H9 (cell line): ENCODE data around the gene ANKRD11. TPM values are rescaled to one million over a fixed set of nuclear protein-coding genes. Genes with fewer than 3 reads are reported as not detected.
"Not testable (repeated sequence)": the region's sequence is repeated elsewhere in the genome, so short reads cannot be mapped to it uniquely, and the experiment has no call there.

Experiments used
- DNase-seq: peaks from one replicate; pipeline ENCODE4 v3.0.0-alpha.2; 2017
- H2AFZ ChIP-seq: one replicate; pipeline ENCODE4 v1.6.1; 2013; ENCODE audit warnings: mild to moderate bottlenecking, low read length, control low read depth, moderate library complexity
- H2AK5ac ChIP-seq: 2 replicates; pipeline ENCODE4 v1.6.1; 2013; ENCODE audit warnings: low read length, control low read depth, mixed read lengths; ENCODE audit not compliant: insufficient read length
- H2BK120ac ChIP-seq: one replicate; pipeline ENCODE4 v1.6.1; 2013; ENCODE audit warnings: low read depth, mild to moderate bottlenecking, low read length, control low read depth, inconsistent platforms; ENCODE audit not compliant: poor library complexity, severe bottlenecking
- H2BK12ac ChIP-seq: 2 replicates; pipeline ENCODE4 v1.6.1; 2013; ENCODE audit warnings: low read length, control low read depth, mixed read lengths, low read depth; ENCODE audit not compliant: insufficient read length
- H2BK15ac ChIP-seq: 2 replicates; pipeline ENCODE4 v1.6.1; 2013; ENCODE audit warnings: low read depth, low read length, control low read depth
- H2BK20ac ChIP-seq: one replicate; pipeline ENCODE4 v1.6.1; 2013; ENCODE audit warnings: low read depth, mild to moderate bottlenecking, low read length, control low read depth, inconsistent platforms; ENCODE audit not compliant: poor library complexity, severe bottlenecking
- H2BK5ac ChIP-seq: 2 replicates; pipeline ENCODE4 v1.6.1; 2013; ENCODE audit warnings: low read length, control low read depth, mixed read lengths; ENCODE audit not compliant: insufficient read length
- H3K14ac ChIP-seq: 2 replicates; pipeline ENCODE4 v1.6.1; 2013; ENCODE audit warnings: low read length, control low read depth; ENCODE audit not compliant: insufficient read depth
- H3K18ac ChIP-seq: 2 replicates; pipeline ENCODE4 v1.6.1; 2013; ENCODE audit warnings: low read depth, mild to moderate bottlenecking, mixed read lengths, low read length, control low read depth; ENCODE audit not compliant: insufficient read length
- H3K23ac ChIP-seq: 2 replicates; pipeline ENCODE4 v1.6.1; 2013; ENCODE audit warnings: low read length, control low read depth, mixed read lengths, low read depth; ENCODE audit not compliant: insufficient read length
- H3K23me2 ChIP-seq: 2 replicates; pipeline ENCODE4 v1.6.1; 2013; ENCODE audit warnings: low read depth, mild to moderate bottlenecking, mixed read lengths, low read length, control low read depth; ENCODE audit not compliant: insufficient read length, poor library complexity, severe bottlenecking
- H3K27ac ChIP-seq: 2 replicates; pipeline ENCODE4 v1.5.1; 2013; ENCODE audit warnings: low read length, control low read depth, mixed read lengths, low read depth; ENCODE audit not compliant: insufficient read length
- H3K27me3 ChIP-seq: 2 replicates; pipeline ENCODE4 v1.6.1; 2013; ENCODE audit warnings: low read length, control low read depth, inconsistent platforms; ENCODE audit not compliant: insufficient read depth
- H3K4ac ChIP-seq: 2 replicates; pipeline ENCODE4 v1.6.1; 2013; ENCODE audit warnings: low read depth, mild to moderate bottlenecking, control low read depth, inconsistent platforms, low read length, moderate library complexity
- H3K4me1 ChIP-seq: 2 replicates; pipeline ENCODE4 v1.6.1; 2013; ENCODE audit warnings: low read length, control low read depth, inconsistent platforms; ENCODE audit not compliant: insufficient read depth
- H3K4me2 ChIP-seq: 2 replicates; pipeline ENCODE4 v1.6.1; 2013; ENCODE audit warnings: low read length, control low read depth, mixed read lengths; ENCODE audit not compliant: insufficient read length, insufficient read depth
- H3K56ac ChIP-seq: 2 replicates; pipeline ENCODE4 v1.6.1; 2013; ENCODE audit warnings: low read depth, mild to moderate bottlenecking, mixed read lengths, low read length, control low read depth; ENCODE audit not compliant: insufficient read length
- H3K79me1 ChIP-seq: 2 replicates; pipeline ENCODE4 v1.6.1; 2013; ENCODE audit warnings: low read depth, mild to moderate bottlenecking, moderate library complexity, low read length, control low read depth, inconsistent platforms; ENCODE audit not compliant: insufficient read depth, poor library complexity, severe bottlenecking
- H3K79me2 ChIP-seq: 2 replicates; pipeline ENCODE4 v1.6.1; 2013; ENCODE audit warnings: low read length, control low read depth, inconsistent platforms; ENCODE audit not compliant: insufficient read depth
- H3K9ac ChIP-seq: 2 replicates; pipeline ENCODE4 v1.6.1; 2013; ENCODE audit warnings: low read length, control low read depth, mixed read lengths; ENCODE audit not compliant: insufficient read length; ENCODE audit errors: extremely low read depth
- H3K9me3 ChIP-seq: one replicate; pipeline ENCODE4 v1.6.1; 2013; ENCODE audit warnings: low read depth, low read length, inconsistent platforms; ENCODE audit not compliant: control insufficient read depth
- H3T11ph ChIP-seq: one replicate; pipeline ENCODE4 v1.6.1; 2013; ENCODE audit warnings: mild to moderate bottlenecking, low read length, control low read depth, inconsistent platforms
- H4K20me1 ChIP-seq: one replicate; pipeline ENCODE4 v1.6.1; 2013; ENCODE audit not compliant: control insufficient read depth, insufficient read length, insufficient read depth
- H4K5ac ChIP-seq: 2 replicates; pipeline ENCODE4 v1.6.1; 2013; ENCODE audit warnings: low read depth, mild to moderate bottlenecking, mixed read lengths, low read length, control low read depth; ENCODE audit not compliant: insufficient read length
- H4K8ac ChIP-seq: replicated peaks from 2 replicates; pipeline ENCODE4 v1.6.1; 2013; ENCODE audit warnings: low read length, control low read depth, mixed read lengths, low read depth; ENCODE audit not compliant: insufficient read length
- H4K91ac ChIP-seq: 2 replicates; pipeline ENCODE4 v1.6.1; 2013; ENCODE audit warnings: low read depth, mild to moderate bottlenecking, moderate library complexity, mixed read lengths, low read length, control low read depth; ENCODE audit not compliant: insufficient read length
- H3K27ac Mint-ChIP-seq, 3 experiments: 2 replicates in 2 of 3; 3 replicates in 1 of 3; pipeline ENCODE4 v1.8.0; 2020 to 2021; ENCODE audit warnings: mixed read lengths in 3 of 3, mild to moderate bottlenecking in 1 of 3, moderate library complexity in 1 of 3
- H3K27me3 Mint-ChIP-seq: 2 replicates; pipeline ENCODE4 v1.8.0; 2021; ENCODE audit warnings: low read depth, mild to moderate bottlenecking, moderate library complexity, mixed read lengths
- H3K36me3 Mint-ChIP-seq, 3 experiments: 2 replicates in 2 of 3; 3 replicates in 1 of 3; pipeline ENCODE4 v1.8.0; 2020 to 2021; ENCODE audit warnings: low read depth in 3 of 3, mixed read lengths in 3 of 3; ENCODE audit not compliant: insufficient read depth in 1 of 3
- H3K4me1 Mint-ChIP-seq, 2 experiments: 2 replicates each; pipeline ENCODE4 v1.8.0; 2020; ENCODE audit warnings: mixed read lengths in 2 of 2
- H3K4me3 Mint-ChIP-seq, 2 experiments: 2 replicates in 1 of 2; 3 replicates in 1 of 2; pipeline ENCODE4 v1.8.0; 2020 to 2021; ENCODE audit warnings: mild to moderate bottlenecking in 2 of 2, mixed read lengths in 2 of 2, moderate library complexity in 1 of 2
- H3K9me3 Mint-ChIP-seq, 2 experiments: 2 replicates in 1 of 2; 3 replicates in 1 of 2; pipeline ENCODE4 v1.8.0; 2020; ENCODE audit warnings: mild to moderate bottlenecking in 2 of 2, mixed read lengths in 2 of 2, moderate library complexity in 1 of 2
- CTCF ChIP-seq: fragments of 200-600 bp; sonication (generic); conservative IDR thresholded peaks from 3 replicates; pipeline ENCODE4 v1.8.0; 2021; ENCODE audit warnings: antibody characterized with exemption, mild to moderate bottlenecking
- WGBS: extraction: QIAGEN DNeasy Blood & Tissue Kit; methylation state at CpG from one replicate; pipeline ENCODE4 v1.1.7; 2013; ENCODE audit warnings: missing lambda C conversion rate, low lambda C conversion rate, mixed read lengths; ENCODE audit not compliant: insufficient read length; ENCODE audit errors: extremely low coverage; 5-methylcytosine and 5-hydroxymethylcytosine counted together
- total RNA-seq: library from RNA; stranded (reverse); gene quantifications from 2 replicates; pipeline ENCODE4 v1.2.1, GENCODE V29; 2021

Gene ANKRD11
- total RNA-seq, 1 experiment from 2014 or later = 181 TPM

GRCh38 chr16:89300311-89300975 is 189.9 kb downstream of the ANKRD11 start:
- Histone ChIP-seq H3K27ac (no peak overlapping the region), H4K8ac (no peak overlapping the region), H2AFZ (no peak overlapping the region), H2BK120ac (no peak overlapping the region), H4K5ac (no peak overlapping the region), H3K9ac (no peak overlapping the region), H3K4me2 (no peak overlapping the region), H3K79me1 (peaks cover 2% of the 10 kb centered on the region), H2BK15ac (no peak overlapping the region), H3K18ac (no peak overlapping the region), H3T11ph (no peak overlapping the region), H4K91ac (no peak overlapping the region), H3K23ac (no peak overlapping the region), H2AK5ac (no peak overlapping the region), H3K4ac (no peak overlapping the region), H3K56ac (no peak overlapping the region), H3K79me2 (peaks cover 6% of the 10 kb centered on the region; the same call in 1 of the 2 replicates), H2BK12ac (no peak overlapping the region), H4K20me1 (no peaks in the 10 kb centered on the region), H3K23me2 (no peaks in the 10 kb centered on the region), H2BK5ac (no peak overlapping the region), H2BK20ac (no peak overlapping the region), H3K9me3 (no peaks in the 10 kb centered on the region), H3K4me1 (peaks cover 2% of the 10 kb centered on the region; the same call in 1 of the 2 replicates), H3K14ac (no peak overlapping the region), H3K27me3 (no peaks in the 10 kb centered on the region)
- H3K4me3 Mint-ChIP-seq = no peak overlapping the region
- no peaks in the 10 kb centered on the region; the same call in 1 of the 2 replicates for H3K27me3 Mint-ChIP-seq
- H3K4me1 Mint-ChIP-seq = peaks cover 26 to 32% of the 10 kb centered on the region in 2 experiments
- peaks cover 24 to 40% (median 40%) of the 10 kb centered on the region in 3 experiments for H3K36me3 Mint-ChIP-seq
- 0 out of 3 replicates have a peak, but pooled peaks have one; percentile 19 for TF ChIP-seq CTCF
- H3K9me3 Mint-ChIP-seq = no peaks in the 10 kb centered on the region; a peak in 1 of 5 replicates
- DNase-seq = no peak
- peak overlapping the region; percentile 85 to 91 (median 85); a peak in 5 of 7 replicates for H3K27ac Mint-ChIP-seq
- WGBS = no CpG with 5 or more reads among the region's 21 CpGs

GRCh38 chr16:89299357-89300111 is 190.8 kb downstream of the ANKRD11 start:
- not testable (repeated sequence) for H2AFZ ChIP-seq, H3K9ac ChIP-seq, H3K18ac ChIP-seq

More at GRCh38 chr16:89299357-89300111, 190.8 kb downstream of the ANKRD11 start:
- H3K27me3 ChIP-seq, H3K27ac ChIP-seq, H3K4me2 ChIP-seq, H4K20me1 ChIP-seq, H3K4me1 ChIP-seq, H4K8ac ChIP-seq, H3K9me3 ChIP-seq, H2BK20ac ChIP-seq, H3K79me1 ChIP-seq, H2BK5ac ChIP-seq, H4K5ac ChIP-seq, H3K23me2 ChIP-seq, H3K14ac ChIP-seq, H2BK12ac ChIP-seq, H3K56ac ChIP-seq, H3K4me3 Mint-ChIP-seq, H3K27me3 Mint-ChIP-seq, H2BK15ac ChIP-seq, H4K91ac ChIP-seq, H3T11ph ChIP-seq, H2BK120ac ChIP-seq, H2AK5ac ChIP-seq, H3K79me2 ChIP-seq, H3K9me3 Mint-ChIP-seq, H3K23ac ChIP-seq, H3K4ac ChIP-seq, DNase-seq: not testable (repeated sequence)
- 0 out of 7 replicates have a peak overlapping the region, but pooled peaks of 1 of the 3 experiments have one; percentile 16 for H3K27ac Mint-ChIP-seq
- no CpG with 5 or more reads among the region's 10 CpGs for WGBS
- peaks cover 30 to 39% of the 10 kb centered on the region in 2 experiments for H3K4me1 Mint-ChIP-seq
- peaks cover 24 to 37% (median 34%) of the 10 kb centered on the region in 3 experiments for H3K36me3 Mint-ChIP-seq
